GM06990 (cell line): ENCODE data around the gene MCF2L.

ENCODE experiments used
- DNase-seq: peaks from one replicate; pipeline ENCODE4 v3.0.0-alpha.2; 2011; ENCODE audit not compliant: insufficient read length; ENCODE audit errors: extremely low read depth
- H3K27me3 ChIP-seq: replicated peaks from 2 replicates; pipeline ENCODE4 v1.6.0; 2011; ENCODE audit warnings: low read length; ENCODE audit not compliant: control insufficient read depth, insufficient read depth
- H3K36me3 ChIP-seq: 2 replicates; pipeline ENCODE4 v1.5.1; 2011; ENCODE audit warnings: low read length; ENCODE audit not compliant: control insufficient read depth, insufficient read depth
- H3K4me3 ChIP-seq: replicated peaks from 2 replicates; pipeline ENCODE4 v1.5.1; 2011; ENCODE audit warnings: low read depth, mild to moderate bottlenecking, control low read depth, low read length
- TF ChIP-seq, protein P1 (sequence below): IDR thresholded peaks from 2 replicates; pipeline ENCODE4 v1.5.1; 2011; ENCODE audit warnings: low read length, control low read depth, mild to moderate bottlenecking, inconsistent platforms; ENCODE audit not compliant: insufficient read depth, poor library complexity, severe bottlenecking

MCF2L gene, protein sequence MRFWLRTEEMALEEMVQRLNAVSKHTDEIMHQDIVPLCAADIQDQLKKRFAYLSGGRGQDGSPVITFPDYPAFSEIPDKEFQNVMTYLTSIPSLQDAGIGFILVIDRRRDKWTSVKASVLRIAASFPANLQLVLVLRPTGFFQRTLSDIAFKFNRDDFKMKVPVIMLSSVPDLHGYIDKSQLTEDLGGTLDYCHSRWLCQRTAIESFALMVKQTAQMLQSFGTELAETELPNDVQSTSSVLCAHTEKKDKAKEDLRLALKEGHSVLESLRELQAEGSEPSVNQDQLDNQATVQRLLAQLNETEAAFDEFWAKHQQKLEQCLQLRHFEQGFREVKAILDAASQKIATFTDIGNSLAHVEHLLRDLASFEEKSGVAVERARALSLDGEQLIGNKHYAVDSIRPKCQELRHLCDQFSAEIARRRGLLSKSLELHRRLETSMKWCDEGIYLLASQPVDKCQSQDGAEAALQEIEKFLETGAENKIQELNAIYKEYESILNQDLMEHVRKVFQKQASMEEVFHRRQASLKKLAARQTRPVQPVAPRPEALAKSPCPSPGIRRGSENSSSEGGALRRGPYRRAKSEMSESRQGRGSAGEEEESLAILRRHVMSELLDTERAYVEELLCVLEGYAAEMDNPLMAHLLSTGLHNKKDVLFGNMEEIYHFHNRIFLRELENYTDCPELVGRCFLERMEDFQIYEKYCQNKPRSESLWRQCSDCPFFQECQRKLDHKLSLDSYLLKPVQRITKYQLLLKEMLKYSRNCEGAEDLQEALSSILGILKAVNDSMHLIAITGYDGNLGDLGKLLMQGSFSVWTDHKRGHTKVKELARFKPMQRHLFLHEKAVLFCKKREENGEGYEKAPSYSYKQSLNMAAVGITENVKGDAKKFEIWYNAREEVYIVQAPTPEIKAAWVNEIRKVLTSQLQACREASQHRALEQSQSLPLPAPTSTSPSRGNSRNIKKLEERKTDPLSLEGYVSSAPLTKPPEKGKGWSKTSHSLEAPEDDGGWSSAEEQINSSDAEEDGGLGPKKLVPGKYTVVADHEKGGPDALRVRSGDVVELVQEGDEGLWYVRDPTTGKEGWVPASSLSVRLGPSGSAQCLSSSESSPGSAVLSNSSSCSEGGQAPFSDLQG

GRCh38 chr13:112968910-112969691, at the start of gene MCF2L:
Gene MCF2L, plus strand, starts transcription at chr13:112969214. Its CDS starts 166 bp downstream, at chr13:112969380.
- DNase-seq, result peak; percentile 24
- TF ChIP-seq, protein P1, sequence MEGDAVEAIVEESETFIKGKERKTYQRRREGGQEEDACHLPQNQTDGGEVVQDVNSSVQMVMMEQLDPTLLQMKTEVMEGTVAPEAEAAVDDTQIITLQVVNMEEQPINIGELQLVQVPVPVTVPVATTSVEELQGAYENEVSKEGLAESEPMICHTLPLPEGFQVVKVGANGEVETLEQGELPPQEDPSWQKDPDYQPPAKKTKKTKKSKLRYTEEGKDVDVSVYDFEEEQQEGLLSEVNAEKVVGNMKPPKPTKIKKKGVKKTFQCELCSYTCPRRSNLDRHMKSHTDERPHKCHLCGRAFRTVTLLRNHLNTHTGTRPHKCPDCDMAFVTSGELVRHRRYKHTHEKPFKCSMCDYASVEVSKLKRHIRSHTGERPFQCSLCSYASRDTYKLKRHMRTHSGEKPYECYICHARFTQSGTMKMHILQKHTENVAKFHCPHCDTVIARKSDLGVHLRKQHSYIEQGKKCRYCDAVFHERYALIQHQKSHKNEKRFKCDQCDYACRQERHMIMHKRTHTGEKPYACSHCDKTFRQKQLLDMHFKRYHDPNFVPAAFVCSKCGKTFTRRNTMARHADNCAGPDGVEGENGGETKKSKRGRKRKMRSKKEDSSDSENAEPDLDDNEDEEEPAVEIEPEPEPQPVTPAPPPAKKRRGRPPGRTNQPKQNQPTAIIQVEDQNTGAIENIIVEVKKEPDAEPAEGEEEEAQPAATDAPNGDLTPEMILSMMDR, result no peak

GRCh38 chr13:112923962-112924361, 45.1 kb upstream of the MCF2L start:
- TF ChIP-seq, protein P1, result no peak
- Histone ChIP-seq H3K4me3 (no peak overlapping the region), H3K27me3 (no peaks in the 10 kb centered on the region), H3K36me3 (no peaks in the 10 kb centered on the region)
- DNase-seq, result no peak

More at GRCh38 chr13:112968910-112969691, at the start of gene MCF2L:
- Histone ChIP-seq H3K36me3 (no peaks in the 10 kb centered on the region), H3K4me3 (peak within 1 kb of the TSS; percentile 33), H3K27me3 (peaks cover 2% of the 10 kb centered on the region)

- Histone ChIP-seq H3K36me3 (no peaks in the 10 kb centered on the region), H3K4me3 (no peak overlapping the region), H3K27me3 (no peaks in the 10 kb centered on the region)
- TF ChIP-seq, protein P1, result no peak
- no peak for DNase-seq
These were observed 44.6 kb upstream of the MCF2L start for GRCh38 chr13:112924365-112924764.

DNA sequence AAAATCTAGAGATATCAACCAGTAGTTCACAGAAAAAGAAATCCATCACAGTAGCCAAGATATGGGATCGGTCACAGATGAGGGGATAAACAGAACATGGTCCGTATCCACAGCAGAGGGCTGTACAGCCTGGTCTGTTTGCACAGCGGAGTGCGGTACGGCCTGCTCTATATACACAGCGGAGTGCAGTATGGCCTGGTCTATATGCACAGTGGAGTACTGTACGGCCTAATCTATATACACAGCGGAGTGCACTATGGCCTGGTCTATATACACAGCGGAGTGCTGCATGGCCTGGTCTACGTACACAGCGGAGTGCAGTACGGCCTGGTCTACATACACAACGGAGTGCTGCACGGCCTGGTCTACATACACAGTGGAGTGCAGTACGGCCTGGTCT, 43.0 kb upstream of the MCF2L start:
- TF ChIP-seq, protein P1, result no peak
- no peaks in the 10 kb centered on the region; the same call in 1 of the 2 replicates for H3K27me3 ChIP-seq

GRCh38 chr13:112926993-112927392, 42.0 kb upstream of the MCF2L start:
- H3K4me3 ChIP-seq, result no peak overlapping the region

More for the DNA sequence above, 43.0 kb upstream of the MCF2L start:
- no peak for DNase-seq
- Histone ChIP-seq H3K36me3 (no peaks in the 10 kb centered on the region), H3K4me3 (no peak overlapping the region)

More at GRCh38 chr13:112926993-112927392, 42.0 kb upstream of the MCF2L start:
- no peaks in the 10 kb centered on the region for H3K36me3 ChIP-seq
- TF ChIP-seq, protein P1, result no peak
- no peaks in the 10 kb centered on the region; the same call in 1 of the 2 replicates for H3K27me3 ChIP-seq
- no peak for DNase-seq
